ENCODE measurements around the gene LAPTM5.
"Not testable (repeated sequence)": the region's sequence is repeated elsewhere in the genome, so short reads cannot be mapped to it uniquely, and the experiment has no call there.

The LAPTM5 gene

DNA sequence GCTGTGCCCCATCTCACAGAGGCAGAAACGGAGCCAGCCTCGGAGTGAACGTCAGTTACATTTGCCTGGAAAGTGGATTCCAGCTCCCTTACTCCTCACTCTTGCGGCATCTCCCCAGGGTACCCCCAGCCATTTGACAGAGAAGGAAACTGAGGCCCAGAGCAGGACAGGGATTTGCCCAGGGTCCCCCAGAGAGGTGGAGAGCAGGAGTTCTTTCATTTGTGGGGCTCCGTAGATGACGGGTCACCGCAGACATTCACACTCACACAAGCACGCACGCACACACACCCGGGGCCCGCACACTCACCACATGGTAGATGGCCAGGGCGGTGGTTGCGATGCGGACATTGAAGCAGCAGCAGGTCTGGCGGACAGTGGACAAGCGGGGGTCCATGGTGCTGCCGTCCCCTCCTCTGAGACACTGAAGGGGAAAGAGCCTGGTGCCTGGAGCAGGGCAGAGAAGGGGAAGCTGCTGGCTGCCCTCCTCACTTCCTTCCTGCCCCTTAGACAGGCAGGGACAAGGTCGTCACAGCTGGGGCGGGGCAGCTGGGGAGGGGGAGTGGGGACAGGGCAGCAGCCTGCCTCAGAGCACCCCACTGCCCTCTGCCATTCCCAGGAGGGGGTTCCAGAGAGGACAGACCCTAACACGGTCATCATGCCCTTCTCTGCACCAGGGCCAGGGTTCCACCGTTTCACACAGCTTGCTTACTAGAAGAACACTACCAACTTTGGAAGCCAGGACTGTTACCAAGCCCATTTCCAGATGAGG, at the start of gene LAPTM5:
Gene LAPTM5, minus strand, starts transcription at position 423 of the 769 bp plus-strand sequence. Its CDS starts 29 bp downstream, at position 394.
- peak; percentile 28 to 38 for DNase-seq (ENCODE audit: low read depth in 1 of 2, low spot score in 1 of 2)

DNA sequence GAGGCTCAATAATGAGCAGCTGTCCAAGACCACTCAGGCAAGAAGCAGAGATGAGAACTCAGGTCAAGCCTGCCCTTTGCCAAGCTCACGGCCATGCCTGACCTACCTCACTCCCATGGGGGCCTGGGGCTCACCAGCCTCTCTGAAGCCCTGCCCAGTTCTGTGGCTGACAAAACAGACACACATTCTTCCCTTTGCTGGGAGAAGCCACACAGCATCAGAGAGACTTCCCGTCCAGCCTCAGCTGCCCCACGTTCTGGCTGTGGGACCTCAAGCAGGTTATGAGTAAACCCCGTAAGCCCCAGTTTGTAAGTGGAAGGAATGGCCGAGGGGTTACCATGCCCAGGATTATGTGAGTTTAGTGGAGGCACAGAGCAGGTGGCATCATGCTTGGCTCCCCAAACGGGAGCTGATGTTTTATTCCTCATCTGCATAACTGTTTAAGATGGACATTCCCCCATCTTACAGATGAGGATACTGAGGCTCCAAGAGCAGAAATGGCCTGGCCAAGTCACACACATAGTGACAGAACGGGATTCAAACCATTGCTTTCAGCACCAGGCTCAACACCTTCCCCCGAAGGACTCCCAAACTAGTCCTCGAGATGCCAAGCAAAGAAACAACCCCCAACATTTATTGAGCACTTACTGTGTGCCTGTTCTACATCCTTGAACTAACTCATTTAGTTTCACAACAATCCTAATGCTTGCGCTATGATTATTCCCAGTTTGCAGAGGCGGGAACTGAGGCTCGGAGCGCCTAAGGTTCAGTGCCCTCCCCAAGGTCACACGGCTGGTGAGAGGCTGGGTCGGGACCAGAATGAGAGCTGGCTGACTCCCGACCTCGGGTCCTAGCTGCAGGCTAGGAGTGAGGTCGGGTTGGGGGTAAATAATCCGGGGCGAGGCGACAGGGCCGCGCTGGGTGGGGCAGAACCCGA, 49.1 kb upstream of the LAPTM5 start:
- no peak for DNase-seq (ENCODE audit: low read depth in 1 of 2, low spot score in 1 of 2)

DNA sequence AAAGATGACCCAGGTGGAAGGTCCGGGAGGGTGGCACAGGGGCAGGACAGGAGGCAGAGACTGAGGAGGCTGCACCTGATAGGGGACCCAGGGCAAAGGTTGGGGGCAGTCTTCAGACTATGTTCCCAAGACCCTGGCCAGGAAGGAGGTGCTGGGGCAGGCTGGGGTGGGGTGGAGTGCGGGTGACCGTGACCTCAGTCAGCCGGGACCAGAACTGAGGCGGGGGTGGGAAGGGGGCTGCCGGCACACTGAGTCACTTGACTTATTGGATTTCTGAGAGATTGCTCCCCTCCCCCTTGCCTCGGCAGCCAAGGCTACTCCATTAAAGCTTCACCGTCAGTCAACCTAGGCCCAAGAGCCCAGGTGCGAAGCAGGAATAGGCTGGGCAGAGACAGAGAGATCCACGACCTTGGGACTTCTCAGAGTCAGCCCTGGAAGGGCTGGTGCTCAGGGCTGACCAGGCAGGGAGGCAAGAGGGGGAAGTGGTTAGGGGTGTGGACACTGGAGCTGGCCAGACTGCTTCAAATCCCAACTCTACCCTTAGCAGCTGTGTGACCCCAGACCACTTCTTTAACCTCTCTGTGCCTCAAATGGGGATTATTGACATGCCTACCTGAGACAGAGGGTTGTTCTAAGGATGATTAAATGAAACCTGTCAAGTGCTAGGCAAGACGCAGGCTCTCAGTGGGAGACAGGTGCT, 47.9 kb upstream of the LAPTM5 start:
- DNase-seq (ENCODE audit: low read depth in 1 of 2, low spot score in 1 of 2) = no peak

DNA sequence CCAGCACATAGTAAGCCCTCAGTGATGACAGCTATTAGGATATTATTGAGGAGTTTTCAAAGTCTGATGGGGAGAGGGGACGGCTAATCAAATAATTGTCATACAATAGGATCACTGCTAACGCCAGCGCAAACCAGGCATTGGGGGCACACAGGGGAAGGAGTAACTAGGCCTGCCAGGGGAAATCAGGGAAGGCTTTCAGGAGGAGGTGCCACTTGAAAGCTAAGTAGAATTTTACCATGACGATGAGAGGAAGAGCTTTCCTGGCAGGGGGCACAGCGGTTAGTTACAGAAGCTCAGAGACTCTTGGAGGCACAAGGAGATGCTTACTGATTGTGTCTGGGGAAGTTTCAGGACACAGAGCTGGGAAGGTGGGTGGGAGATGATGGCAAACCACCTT, 47.2 kb upstream of the LAPTM5 start:
- DNase-seq (ENCODE audit: low read depth in 1 of 2, low spot score in 1 of 2) = no peak

DNA sequence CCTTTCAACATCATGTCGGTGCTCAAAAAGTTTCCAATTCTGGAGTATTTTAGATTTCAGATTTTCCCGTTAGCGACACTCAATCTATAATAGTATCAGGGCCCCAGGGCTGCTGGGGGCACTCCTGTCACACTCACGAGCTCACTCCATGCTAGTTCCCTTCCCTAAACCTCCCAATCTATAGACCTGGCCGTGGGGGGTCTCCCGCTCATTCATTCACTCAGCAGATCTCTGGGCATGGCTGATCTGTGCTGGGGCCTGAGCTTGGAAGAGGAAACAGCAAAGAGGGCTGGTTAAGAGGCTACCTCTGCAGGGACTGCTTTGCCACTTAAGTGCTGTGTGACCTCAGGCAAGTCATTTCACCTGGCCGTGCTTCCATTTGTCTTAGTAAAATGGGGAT, 46.8 kb upstream of the LAPTM5 start:
- no peak for DNase-seq (ENCODE audit: low read depth in 1 of 2, low spot score in 1 of 2)

DNA sequence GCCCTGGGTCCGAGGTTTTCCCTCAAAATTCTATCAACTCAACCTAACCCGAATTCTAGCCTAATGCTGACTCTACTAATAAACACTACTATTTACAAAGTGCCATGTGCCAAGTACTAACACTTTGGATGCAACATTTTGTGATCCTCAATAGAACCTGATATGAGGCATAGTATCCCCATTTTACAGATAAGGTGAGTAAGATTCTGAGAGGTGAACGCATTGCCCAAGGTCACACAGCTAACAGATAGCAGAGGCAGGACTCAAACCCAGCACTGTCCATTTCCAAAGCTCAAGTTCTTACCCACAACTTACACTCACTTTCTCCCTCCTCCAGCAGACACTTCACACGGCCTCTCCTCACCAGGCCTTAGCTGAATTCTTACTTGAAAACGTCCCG, 46.0 kb upstream of the LAPTM5 start:
- DNase-seq (ENCODE audit: low read depth in 1 of 2, low spot score in 1 of 2) = no peak

- DNase-seq (ENCODE audit: low read depth in 1 of 2, low spot score in 1 of 2) = peak; percentile 61 to 73
These were observed 44.2 kb upstream of the LAPTM5 start for GRCh38 chr1:30801771-30802198.

- no peak for DNase-seq (ENCODE audit: low read depth in 1 of 2, low spot score in 1 of 2)
These were observed 41.6 kb upstream of the LAPTM5 start for GRCh38 chr1:30799233-30799511.

GRCh38 chr1:30798389-30799232, 41.0 kb upstream of the LAPTM5 start:
- DNase-seq (ENCODE audit: low read depth in 1 of 2, low spot score in 1 of 2) = no peak

GRCh38 chr1:30795026-30795425, 37.5 kb upstream of the LAPTM5 start:
- no peak for DNase-seq (ENCODE audit: low read depth in 1 of 2, low spot score in 1 of 2)

GRCh38 chr1:30794260-30794659, 36.7 kb upstream of the LAPTM5 start:
- no peak for DNase-seq (ENCODE audit: low read depth in 1 of 2, low spot score in 1 of 2)

- DNase-seq (ENCODE audit: low read depth in 1 of 2, low spot score in 1 of 2) = no peak
These were observed 35.6 kb upstream of the LAPTM5 start for GRCh38 chr1:30793209-30793608.

GRCh38 chr1:30791868-30792267, 34.3 kb upstream of the LAPTM5 start:
- DNase-seq (ENCODE audit: low read depth in 1 of 2, low spot score in 1 of 2) = no peak

GRCh38 chr1:30790850-30791778, 33.5 kb upstream of the LAPTM5 start:
- DNase-seq (ENCODE audit: low read depth in 1 of 2, low spot score in 1 of 2) = no peak

GRCh38 chr1:30790256-30790525, 32.6 kb upstream of the LAPTM5 start:
- not testable (repeated sequence) for DNase-seq (ENCODE audit: low read depth in 1 of 2, low spot score in 1 of 2)

- no peak for DNase-seq (ENCODE audit: low read depth in 1 of 2, low spot score in 1 of 2)
These were observed 32.0 kb upstream of the LAPTM5 start for GRCh38 chr1:30789388-30790255.

- DNase-seq (ENCODE audit: low read depth in 1 of 2, low spot score in 1 of 2) = no peak
These were observed 31.2 kb upstream of the LAPTM5 start for GRCh38 chr1:30788580-30789387.

- no peak for DNase-seq (ENCODE audit: low read depth in 1 of 2, low spot score in 1 of 2)
These were observed 30.4 kb upstream of the LAPTM5 start for GRCh38 chr1:30787856-30788495.
